NCI-H2227 (cell line): ENCODE data around the gene ATXN1.

Source experiments
- DNase-seq: peaks from one replicate; lab custom pipeline; 2025; ENCODE audit not compliant: unreplicated experiment; lab: John Stamatoyannopoulos, UW

Gene ATXN1

DNA sequence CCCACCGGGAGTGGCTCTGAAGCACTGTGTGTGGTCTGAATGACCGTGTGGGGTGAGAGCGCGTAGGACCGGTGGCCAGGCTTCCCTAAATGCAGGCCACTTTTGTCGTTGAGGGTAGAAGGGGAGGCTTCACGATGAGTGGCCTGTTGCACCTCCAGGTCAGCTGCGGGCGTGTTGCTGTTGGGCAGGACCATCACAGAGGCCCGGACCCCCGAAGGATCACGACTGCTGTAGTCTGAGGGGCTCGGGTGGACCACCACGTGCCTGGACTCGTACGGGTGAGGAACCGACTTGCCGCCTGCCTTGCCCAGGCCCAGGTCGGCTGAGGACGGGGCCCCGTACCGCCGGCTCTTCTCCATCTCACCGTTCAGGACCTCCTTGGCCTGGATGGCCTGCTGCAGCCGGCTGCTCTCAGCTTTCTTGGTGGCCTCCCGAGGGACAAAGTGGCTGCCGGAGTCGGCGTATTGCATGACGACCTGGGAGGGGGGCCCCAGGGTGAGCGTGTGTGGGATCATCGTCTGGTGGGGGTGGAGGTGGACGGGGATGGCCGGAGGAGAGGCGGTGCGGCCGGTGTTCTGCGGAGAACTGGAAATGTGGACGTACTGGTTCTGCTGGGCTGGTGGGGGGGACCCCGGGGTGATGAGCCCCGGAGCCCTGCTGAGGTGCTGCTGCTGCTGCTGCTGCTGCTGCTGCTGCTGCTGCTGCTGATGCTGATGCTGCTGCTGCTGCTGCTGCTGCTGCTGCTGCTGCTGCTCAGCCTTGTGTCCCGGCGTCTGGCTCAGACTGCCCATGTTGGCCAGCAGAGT, 434.1 kb downstream of the ATXN1 start:
- DNase-seq = no peak

- DNase-seq = no peak
These were observed 434.7 kb downstream of the ATXN1 start for GRCh38 chr6:16326531-16326930.

- DNase-seq = no peak
These were observed 436.5 kb downstream of the ATXN1 start for GRCh38 chr6:16324606-16325225.

- DNase-seq = no peak
These were observed 437.1 kb downstream of the ATXN1 start for GRCh38 chr6:16324184-16324583.

DNA sequence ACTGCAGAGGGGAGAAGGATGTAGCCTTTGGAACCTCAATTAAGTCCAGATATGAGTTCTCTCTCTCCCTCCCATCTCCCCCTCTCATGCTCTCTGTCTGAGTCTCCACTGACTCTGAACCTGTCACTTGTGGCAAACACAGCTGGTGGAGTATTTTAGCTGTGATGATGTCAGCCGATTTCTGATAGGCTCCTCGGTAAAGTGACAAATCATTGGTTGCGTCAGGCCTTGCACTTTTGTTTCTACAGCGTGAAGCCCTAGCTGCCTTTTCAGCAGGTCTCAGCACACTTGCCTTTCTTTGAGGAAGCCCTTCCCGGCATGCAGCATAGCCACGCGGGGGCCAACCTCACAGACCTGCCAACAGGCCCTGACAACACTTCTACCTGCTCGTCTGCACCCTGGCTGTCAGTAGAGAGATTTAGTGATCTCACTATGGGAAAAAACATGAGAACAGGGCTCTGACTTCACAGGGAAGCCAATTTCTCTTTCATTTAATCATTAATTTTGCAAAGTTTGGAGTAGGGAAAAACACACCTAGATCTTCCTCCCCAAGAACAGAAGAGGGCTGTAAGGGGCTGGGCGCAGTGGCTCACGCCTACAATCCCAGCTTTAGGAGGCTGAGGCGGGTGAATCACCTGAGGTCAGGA, 438.5 kb downstream of the ATXN1 start:
- DNase-seq = no peak

DNA sequence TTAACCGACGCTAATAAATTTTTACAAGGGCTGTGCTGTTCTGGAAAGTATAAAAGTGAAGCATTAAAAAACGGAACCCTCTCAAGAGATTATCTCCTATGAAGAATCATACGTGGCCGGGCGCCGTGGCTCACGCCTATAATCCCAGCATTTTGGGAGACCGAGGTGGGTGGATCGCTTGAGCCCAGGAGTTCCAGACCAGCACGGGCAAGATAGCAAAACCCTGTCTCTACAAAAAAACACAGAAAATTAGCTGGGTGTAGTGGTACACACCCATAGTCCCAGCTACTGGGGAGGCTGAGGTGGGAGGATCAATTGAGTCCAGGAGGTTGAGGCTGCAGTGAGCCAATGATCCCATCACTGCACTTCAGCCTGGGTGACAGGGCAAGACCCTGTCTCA, 439.4 kb downstream of the ATXN1 start:
- DNase-seq = no peak

- DNase-seq = no peak
These were observed 439.9 kb downstream of the ATXN1 start for GRCh38 chr6:16321341-16321710.

GRCh38 chr6:16320533-16321340, 440.5 kb downstream of the ATXN1 start:
- DNase-seq = no peak

DNA sequence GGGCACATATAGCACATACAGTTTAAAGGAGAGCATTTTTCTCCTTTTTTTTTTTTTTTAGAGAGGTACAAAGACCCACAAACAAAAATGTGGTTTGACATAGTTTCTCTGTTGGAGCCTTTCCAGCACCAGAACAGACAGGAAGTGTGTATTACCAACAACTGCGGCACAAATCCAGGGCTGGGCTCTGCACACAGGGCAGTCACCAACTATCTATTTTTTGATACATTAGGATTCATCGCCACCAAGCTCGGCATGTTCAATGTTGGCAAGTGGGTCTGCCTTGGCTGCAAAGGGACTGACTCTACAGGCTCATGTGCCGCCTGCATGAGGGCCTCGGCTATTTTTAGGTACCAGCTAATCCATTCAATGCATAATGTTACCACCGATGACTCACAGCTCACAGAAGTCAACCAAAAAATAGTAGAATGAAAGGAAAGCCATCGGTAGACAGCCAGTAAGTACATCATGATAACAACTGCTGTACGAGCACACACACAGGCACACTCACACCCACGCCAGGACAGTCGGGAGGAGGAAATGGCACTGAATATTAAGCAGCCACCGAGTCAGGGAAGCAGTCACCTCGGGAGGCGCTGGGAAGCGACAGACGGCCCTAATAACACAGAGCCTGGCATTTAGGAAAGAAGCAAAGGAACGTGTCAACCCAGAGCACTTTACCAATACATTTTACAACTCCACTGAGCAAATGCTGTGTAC, 441.3 kb downstream of the ATXN1 start:
- no peak for DNase-seq

DNA sequence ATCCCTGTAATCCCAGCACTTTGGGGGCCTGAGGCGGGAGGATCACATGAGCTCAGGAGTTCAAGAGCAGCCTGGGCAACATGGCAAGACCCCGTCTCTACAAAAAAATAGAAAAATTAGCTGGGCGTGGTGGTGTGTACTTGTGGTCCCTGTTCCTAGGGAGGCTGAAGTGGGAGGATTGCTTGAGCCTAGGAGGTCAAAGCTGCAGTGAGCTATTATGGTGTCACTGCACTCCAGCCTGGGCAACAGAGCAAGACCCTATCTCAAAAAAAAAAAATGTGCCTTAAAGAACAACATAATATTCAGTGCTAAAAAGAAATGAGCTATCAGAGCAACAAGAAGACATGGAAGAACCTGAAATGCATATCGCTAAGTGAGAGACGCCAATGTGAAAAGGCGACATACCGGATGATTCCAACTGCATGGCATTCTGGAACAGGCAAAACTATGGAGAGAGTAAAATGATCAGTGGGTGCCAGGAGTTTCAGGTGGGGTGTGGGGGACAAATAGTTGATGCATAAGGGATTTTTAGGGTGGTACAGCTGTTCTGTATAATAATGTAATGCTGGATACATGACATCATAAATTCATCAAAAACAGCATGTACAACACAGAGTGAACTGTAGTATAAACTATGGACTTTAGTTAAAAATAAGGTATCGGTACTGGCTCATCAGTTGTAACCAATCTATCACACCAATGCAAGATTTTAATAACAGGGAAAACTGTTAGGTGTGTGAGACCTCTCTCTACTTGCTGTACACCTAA, 442.1 kb downstream of the ATXN1 start:
- DNase-seq = no peak

GRCh38 chr6:16318538-16318937, 442.7 kb downstream of the ATXN1 start:
- DNase-seq = no peak

DNA sequence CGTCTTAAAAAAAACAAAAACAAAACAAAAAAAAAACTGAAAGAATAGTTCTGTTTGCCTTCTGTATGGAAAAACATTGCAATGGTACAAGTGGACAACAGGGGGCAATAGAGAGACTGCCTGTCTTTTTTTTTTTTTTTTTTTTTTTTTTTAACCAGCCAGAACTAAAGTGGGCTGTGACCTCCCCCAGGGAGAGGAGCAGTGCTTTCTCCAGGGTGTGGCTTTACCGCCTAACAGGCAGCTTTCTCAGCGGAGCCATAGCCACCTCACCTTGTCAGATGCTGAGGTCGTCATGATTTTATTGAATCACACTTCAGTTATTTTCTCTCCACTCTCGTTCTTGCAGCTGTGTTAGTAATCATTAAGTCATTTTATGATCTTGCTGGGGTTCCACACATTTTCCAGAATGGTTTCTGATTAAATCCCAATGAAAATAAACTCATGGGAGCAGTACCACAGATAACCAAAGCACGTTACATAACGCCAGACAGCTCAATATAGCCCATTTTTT, 444.5 kb downstream of the ATXN1 start:
- DNase-seq = no peak

DNA sequence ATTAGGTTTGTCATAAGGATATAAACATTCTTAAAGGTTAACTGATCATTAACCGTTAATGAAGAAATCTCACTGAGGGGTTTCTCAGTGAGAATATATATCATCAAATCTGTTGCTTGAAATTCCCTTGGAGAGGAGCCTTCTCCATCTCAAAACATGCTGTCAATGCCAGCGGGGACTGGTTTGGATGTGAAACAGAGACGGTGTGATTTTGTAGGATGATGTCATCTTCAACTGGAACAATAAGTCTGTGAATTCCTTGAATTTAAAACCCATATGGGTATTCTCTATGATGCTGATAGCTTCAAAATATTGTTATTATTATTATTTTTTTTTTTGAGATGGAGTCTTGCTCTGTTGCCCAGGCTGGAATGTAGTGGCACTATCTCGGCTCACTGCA, 447.0 kb downstream of the ATXN1 start:
- DNase-seq = no peak

- DNase-seq = no peak
These were observed 447.5 kb downstream of the ATXN1 start for GRCh38 chr6:16313732-16314131.

GRCh38 chr6:16311763-16312162, 449.5 kb downstream of the ATXN1 start:
- no peak for DNase-seq

DNA sequence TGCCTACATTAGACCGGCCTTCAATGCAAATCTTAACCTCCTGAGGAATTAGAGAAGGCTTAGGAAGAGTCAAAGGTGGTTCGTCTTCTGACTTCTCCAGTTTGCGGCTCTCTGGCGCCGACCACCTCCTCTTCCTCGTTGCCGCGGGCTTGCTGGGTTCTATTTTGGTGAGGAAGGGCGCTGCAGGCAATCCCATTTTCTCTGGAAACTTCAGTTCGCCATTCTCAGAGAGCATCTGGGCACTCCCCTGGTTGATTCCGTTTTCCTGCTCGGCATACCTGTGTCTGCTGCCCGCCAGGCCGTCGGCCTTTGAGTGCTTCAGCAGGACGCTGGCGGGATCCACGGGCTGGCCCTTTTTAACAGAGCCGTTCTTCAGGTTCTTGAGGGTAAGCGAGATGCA, 454.9 kb downstream of the ATXN1 start:
- no peak for DNase-seq

DNA sequence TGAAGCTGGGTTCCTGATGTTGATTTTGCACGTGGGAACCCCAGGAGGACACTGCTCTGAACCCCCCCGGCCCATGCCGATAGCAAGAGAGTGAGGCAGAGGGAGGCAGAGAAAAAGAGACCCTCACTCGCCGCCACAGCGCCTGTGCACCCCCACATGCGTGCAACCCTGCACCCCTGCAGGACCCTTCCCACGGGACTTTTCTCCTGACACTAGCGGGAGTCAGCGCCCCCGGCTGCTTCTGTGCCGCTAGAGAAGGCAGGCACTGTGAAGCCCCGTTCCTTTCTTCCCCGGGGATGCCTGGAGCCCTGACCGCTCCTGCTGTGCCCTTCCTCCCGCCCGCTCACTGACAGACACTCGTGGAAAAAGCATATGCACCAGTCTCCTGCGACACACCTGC, 455.5 kb downstream of the ATXN1 start:
- DNase-seq = no peak

DNA sequence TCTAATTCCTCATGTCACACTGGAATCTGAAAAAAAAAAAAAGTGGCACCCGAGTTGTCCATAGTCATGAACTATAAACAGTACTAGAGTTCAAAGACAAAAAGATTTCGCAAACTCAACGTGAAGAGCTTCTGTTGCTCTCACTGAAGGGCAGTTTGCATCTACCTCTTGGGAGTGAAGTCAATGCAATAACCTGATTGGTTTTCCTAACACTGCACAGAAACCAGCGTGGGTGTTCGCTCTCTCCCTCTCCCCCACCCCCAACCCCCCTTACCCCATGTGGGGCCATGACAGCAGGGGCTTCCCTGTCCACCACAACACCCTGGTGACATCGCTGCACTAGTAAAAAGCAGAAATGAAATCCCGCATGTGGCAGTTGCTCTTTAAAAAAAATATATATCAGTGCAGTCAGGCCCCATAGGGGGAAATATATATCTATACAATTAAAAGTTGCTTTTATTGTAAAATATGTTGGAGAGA, 456.0 kb downstream of the ATXN1 start:
- no peak for DNase-seq

DNA sequence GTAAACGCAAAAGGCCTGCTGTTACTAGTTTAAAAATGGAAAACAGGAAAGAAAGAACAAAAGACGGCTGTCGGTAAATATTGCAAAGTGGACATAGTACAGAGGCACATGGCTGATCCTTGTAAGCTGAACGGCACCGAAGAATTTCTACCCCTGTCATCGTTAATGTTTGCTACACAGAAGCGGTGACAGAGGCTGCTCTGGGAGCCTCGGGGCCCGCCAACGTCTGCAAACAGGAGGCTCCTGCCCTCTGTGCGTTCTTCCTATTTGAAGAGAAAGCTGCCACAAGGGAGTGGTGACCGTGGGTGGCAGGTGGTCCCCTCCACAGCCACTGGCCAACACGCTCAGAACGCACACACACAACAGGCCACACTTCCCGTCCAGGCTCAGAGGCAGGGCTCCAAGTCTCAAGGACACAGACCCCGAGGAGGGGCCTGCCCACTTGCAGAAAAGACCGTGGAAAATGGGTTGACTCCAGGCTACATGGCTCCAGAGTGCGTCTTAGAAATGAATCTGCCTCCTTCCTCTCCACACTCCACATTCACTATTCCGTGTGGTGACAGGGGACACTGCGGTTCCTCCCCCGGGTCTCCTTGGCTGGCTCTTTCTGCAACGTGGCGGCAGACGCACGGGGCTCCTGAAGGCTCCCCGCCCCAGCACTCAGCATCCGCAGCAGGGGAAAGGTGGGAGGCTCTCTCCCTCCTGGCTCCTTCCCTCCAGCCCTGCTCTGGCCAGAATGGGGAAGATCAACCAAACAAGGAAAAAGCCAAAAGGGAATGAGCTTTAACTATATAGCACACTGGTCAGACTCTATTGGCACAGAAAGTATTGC, 458.3 kb downstream of the ATXN1 start:
- no peak for DNase-seq
